HEK293 (cell line): Measurements from ENCODE around the gene MVK.

Experiments
- CTCF ChIA-PET: fragments of 350-600 bp; formaldehyde crosslinking; extraction: SDS; loops from one replicate; lab custom pipeline; 2021; ENCODE audit warnings: antibody characterized with exemption; lab: Yijun Ruan, JAX
- POLR2A ChIA-PET: fragments of 300-600 bp; formaldehyde crosslinking; extraction: SDS; loops from one replicate; lab custom pipeline; 2020; ENCODE audit warnings: antibody characterized with exemption, inconsistent platforms; lab: Yijun Ruan, JAX
- H3K27ac ChIP-seq: fragments of 200-500 bp; sonication (Bioruptor generic); 2 replicates; pipeline ENCODE4 v1.5.1; 2014; ENCODE audit warnings: low read depth, low read length, control low read depth, inconsistent platforms; ENCODE audit errors: extremely low read depth
- H3K36me3 ChIP-seq, 2 experiments: fragments of 200-500 bp in 1 of 2; sonication (Bioruptor generic) in 1 of 2; 1 replicate in 1 of 2; 2 replicates in 1 of 2; pipeline ENCODE4 v1.5.1; 2014 to 2017; ENCODE audit warnings: inconsistent platforms in 2 of 2, low read length in 2 of 2; ENCODE audit not compliant: control insufficient read depth in 2 of 2, insufficient read depth in 1 of 2
- H3K4me1 ChIP-seq: fragments of 200-500 bp; sonication (Bioruptor generic); 2 replicates; pipeline ENCODE4 v1.5.1; 2014; ENCODE audit warnings: mild to moderate bottlenecking, low read length, inconsistent platforms; ENCODE audit not compliant: control insufficient read depth, insufficient read depth
- H3K4me3 ChIP-seq: 2 replicates; pipeline ENCODE4 v1.5.1; 2011; ENCODE audit warnings: low read depth, mild to moderate bottlenecking, control low read depth, low read length, moderate library complexity
- H3K9me3 ChIP-seq: fragments of 200-500 bp; sonication (Bioruptor generic); 2 replicates; pipeline ENCODE4 v1.5.1; 2014; ENCODE audit warnings: low read depth, low read length, inconsistent platforms; ENCODE audit not compliant: control insufficient read depth, insufficient read depth
- GLIS1 ChIP-seq: fragments of 450-650 bp; formaldehyde crosslinking; IDR thresholded peaks from 2 replicates; pipeline ENCODE4 v1.5.1; 2016; ENCODE audit warnings: missing biosample characterization, missing genetic modification characterization
- MYNN ChIP-seq: fragments of 450-650 bp; formaldehyde crosslinking; IDR thresholded peaks from 2 replicates; pipeline ENCODE4 v1.5.1; 2016; ENCODE audit warnings: missing biosample characterization, missing genetic modification characterization, borderline replicate concordance
- REPIN1 ChIP-seq: fragments of 450-650 bp; formaldehyde crosslinking; IDR thresholded peaks from 2 replicates; pipeline ENCODE4 v1.5.1; 2017; ENCODE audit warnings: missing biosample characterization, missing genetic modification characterization, low read depth
- TRIM28 ChIP-seq: IDR thresholded peaks from 2 replicates; pipeline ENCODE4 v1.6.1; 2011; ENCODE audit warnings: low read length, control low read depth, borderline replicate concordance
- YY1 ChIP-seq: fragments of 450-650 bp; formaldehyde crosslinking; IDR thresholded peaks from 2 replicates; pipeline ENCODE4 v1.5.1; 2018; ENCODE audit warnings: missing biosample characterization, missing genetic modification characterization
- ZBTB21 ChIP-seq: fragments of 450-650 bp; formaldehyde crosslinking; IDR thresholded peaks from 2 replicates; pipeline ENCODE4 v1.5.1; 2017; ENCODE audit warnings: missing biosample characterization, missing genetic modification characterization
- ZBTB48 ChIP-seq: fragments of 450-650 bp; formaldehyde crosslinking; IDR thresholded peaks from 2 replicates; pipeline ENCODE4 v1.5.1; 2016; ENCODE audit warnings: missing biosample characterization, missing genetic modification characterization
- ZFP69B ChIP-seq: fragments of 450-650 bp; formaldehyde crosslinking; IDR thresholded peaks from 2 replicates; pipeline ENCODE4 v1.5.1; 2016; ENCODE audit warnings: missing biosample characterization, missing genetic modification characterization
- ZIC2 ChIP-seq: fragments of 450-650 bp; formaldehyde crosslinking; IDR thresholded peaks from 2 replicates; pipeline ENCODE4 v1.5.1; 2016; ENCODE audit warnings: missing biosample characterization, missing genetic modification characterization
- ZNF114 ChIP-seq: fragments of 450-650 bp; formaldehyde crosslinking; IDR thresholded peaks from 2 replicates; pipeline ENCODE4 v1.5.0; 2017; ENCODE audit warnings: missing biosample characterization, missing genetic modification characterization
- ZNF133 ChIP-seq: fragments of 450-650 bp; formaldehyde crosslinking; IDR thresholded peaks from 2 replicates; pipeline ENCODE4 v1.5.1; 2016; ENCODE audit warnings: missing biosample characterization, missing genetic modification characterization
- ZNF174 ChIP-seq: fragments of 450-650 bp; formaldehyde crosslinking; IDR thresholded peaks from 2 replicates; pipeline ENCODE4 v1.5.0; 2017; ENCODE audit warnings: missing biosample characterization, mild to moderate bottlenecking, missing genetic modification characterization
- ZNF280D ChIP-seq: fragments of 450-650 bp; formaldehyde crosslinking; IDR thresholded peaks from 2 replicates; pipeline ENCODE4 v1.5.1; 2016; ENCODE audit warnings: missing biosample characterization, missing genetic modification characterization
- ZNF394 ChIP-seq: fragments of 450-650 bp; formaldehyde crosslinking; IDR thresholded peaks from 2 replicates; pipeline ENCODE4 v1.5.1; 2016; ENCODE audit warnings: missing biosample characterization, missing genetic modification characterization, mild to moderate bottlenecking, moderate library complexity, borderline replicate concordance
- ZNF449 ChIP-seq: fragments of 450-650 bp; formaldehyde crosslinking; IDR thresholded peaks from 2 replicates; pipeline ENCODE4 v1.5.1; 2017; ENCODE audit warnings: missing biosample characterization, mild to moderate bottlenecking, missing genetic modification characterization, moderate library complexity
- ZNF555 ChIP-seq: fragments of 450-650 bp; formaldehyde crosslinking; conservative IDR thresholded peaks from 2 replicates; pipeline ENCODE4 v1.5.1; 2017; ENCODE audit warnings: missing biosample characterization, mild to moderate bottlenecking, missing genetic modification characterization, inconsistent platforms
- ZNF624 ChIP-seq: fragments of 450-650 bp; formaldehyde crosslinking; IDR thresholded peaks from 2 replicates; pipeline ENCODE4 v1.5.1; 2017; ENCODE audit warnings: missing biosample characterization, missing genetic modification characterization
- ZNF626 ChIP-seq: fragments of 450-650 bp; sonication (Bioruptor Pico); formaldehyde crosslinking; IDR thresholded peaks from 2 replicates; pipeline ENCODE4 v1.5.1; 2018; ENCODE audit warnings: missing biosample characterization, missing genetic modification characterization, inconsistent platforms
- ZNF658 ChIP-seq: fragments of 450-650 bp; formaldehyde crosslinking; IDR thresholded peaks from 2 replicates; pipeline ENCODE4; 2016; ENCODE audit warnings: missing biosample characterization, missing genetic modification characterization
- ZNF768 ChIP-seq: fragments of 450-650 bp; formaldehyde crosslinking; IDR thresholded peaks from 2 replicates; pipeline ENCODE4 v1.5.1; 2018; ENCODE audit warnings: missing biosample characterization, mild to moderate bottlenecking, missing genetic modification characterization
- ZNF830 ChIP-seq: fragments of 450-650 bp; IDR thresholded peaks from 2 replicates; pipeline ENCODE4 v1.5.0; 2018; ENCODE audit warnings: missing biosample characterization, missing genetic modification characterization, low read depth, mild to moderate bottlenecking, moderate library complexity
- TF ChIP-seq, protein P1 (sequence below): fragments of 450-650 bp; formaldehyde crosslinking; IDR thresholded peaks from 2 replicates; pipeline ENCODE4 v1.5.1; 2016; ENCODE audit warnings: missing biosample characterization, missing genetic modification characterization, borderline replicate concordance
- TF ChIP-seq, protein P2 (sequence below): fragments of 450-650 bp; formaldehyde crosslinking; IDR thresholded peaks from 2 replicates; pipeline ENCODE4 v1.5.1; 2016; ENCODE audit warnings: missing biosample characterization, missing genetic modification characterization
- TF ChIP-seq, protein P3 (sequence below): sonication (generic); formaldehyde crosslinking; IDR thresholded peaks from 2 replicates; pipeline ENCODE4 v1.8.1; 2022; ENCODE audit warnings: mild to moderate bottlenecking, moderate library complexity, missing genetic modification reagents

The MVK gene

DNA sequence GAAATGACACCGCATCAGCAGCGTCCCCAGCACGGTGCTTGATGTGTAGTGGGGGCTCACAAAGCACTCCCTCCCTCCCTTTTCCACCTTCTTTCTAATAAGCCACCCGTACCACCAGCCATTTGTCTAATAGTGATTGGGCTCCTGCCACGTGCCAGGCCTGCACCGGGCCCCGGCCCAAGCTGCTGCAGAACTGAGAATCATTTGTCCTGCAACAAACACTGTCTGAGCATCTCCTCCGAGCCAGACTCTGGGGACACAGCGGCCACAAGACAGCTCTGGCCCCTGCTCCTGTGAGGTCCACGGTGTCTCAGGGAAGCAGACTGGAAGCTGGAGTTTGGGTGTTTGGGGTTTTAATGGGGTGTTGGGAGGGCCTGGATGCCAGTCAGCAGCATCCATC lies 43.9 kb downstream of the MVK start (continued):
- no peak for TF ChIP-seq ZNF830 (tag by site-specific recombination)

- CTCF ChIA-PET, result no interaction called here
Observed at GRCh38 chr12:109618082-109618481, 44.5 kb downstream of the MVK start.

GRCh38 chr12:109619002-109619604 lies 45.5 kb downstream of the MVK start:
- ChIA-PET POLR2A (no interaction called here), CTCF (interaction anchor here (1.2 kb wide), 1 partner anchor 156 kb away, joined by 4 read pairs; no protein-coding TSS in a partner anchor)
- H3K9me3 ChIP-seq, result no peaks in the 10 kb centered on the region
- H3K36me3 ChIP-seq, result no peaks in the 10 kb centered on the region
- no peak overlapping the region for H3K4me3 ChIP-seq
- H3K4me1 ChIP-seq, result no peaks in the 10 kb centered on the region
- H3K27ac ChIP-seq, result no peak overlapping the region
- no peak for TF ChIP-seq ZNF280D (tag by site-specific recombination)
- peak; percentile 61; the same call in 1 of the 2 replicates for TF ChIP-seq ZNF768 (tag by site-specific recombination)
- no peak for TF ChIP-seq ZNF133 (tag by site-specific recombination)
- no peak for TF ChIP-seq ZNF555 (tag by site-specific recombination)
- TF ChIP-seq ZNF626, result no peak
- TF ChIP-seq ZIC2 (tag by site-specific recombination), result no peak

More at GRCh38 chr12:109618082-109618481, 44.5 kb downstream of the MVK start:
- no peak for TF ChIP-seq ZNF449 (tag by site-specific recombination)
- TF ChIP-seq, protein P1, sequence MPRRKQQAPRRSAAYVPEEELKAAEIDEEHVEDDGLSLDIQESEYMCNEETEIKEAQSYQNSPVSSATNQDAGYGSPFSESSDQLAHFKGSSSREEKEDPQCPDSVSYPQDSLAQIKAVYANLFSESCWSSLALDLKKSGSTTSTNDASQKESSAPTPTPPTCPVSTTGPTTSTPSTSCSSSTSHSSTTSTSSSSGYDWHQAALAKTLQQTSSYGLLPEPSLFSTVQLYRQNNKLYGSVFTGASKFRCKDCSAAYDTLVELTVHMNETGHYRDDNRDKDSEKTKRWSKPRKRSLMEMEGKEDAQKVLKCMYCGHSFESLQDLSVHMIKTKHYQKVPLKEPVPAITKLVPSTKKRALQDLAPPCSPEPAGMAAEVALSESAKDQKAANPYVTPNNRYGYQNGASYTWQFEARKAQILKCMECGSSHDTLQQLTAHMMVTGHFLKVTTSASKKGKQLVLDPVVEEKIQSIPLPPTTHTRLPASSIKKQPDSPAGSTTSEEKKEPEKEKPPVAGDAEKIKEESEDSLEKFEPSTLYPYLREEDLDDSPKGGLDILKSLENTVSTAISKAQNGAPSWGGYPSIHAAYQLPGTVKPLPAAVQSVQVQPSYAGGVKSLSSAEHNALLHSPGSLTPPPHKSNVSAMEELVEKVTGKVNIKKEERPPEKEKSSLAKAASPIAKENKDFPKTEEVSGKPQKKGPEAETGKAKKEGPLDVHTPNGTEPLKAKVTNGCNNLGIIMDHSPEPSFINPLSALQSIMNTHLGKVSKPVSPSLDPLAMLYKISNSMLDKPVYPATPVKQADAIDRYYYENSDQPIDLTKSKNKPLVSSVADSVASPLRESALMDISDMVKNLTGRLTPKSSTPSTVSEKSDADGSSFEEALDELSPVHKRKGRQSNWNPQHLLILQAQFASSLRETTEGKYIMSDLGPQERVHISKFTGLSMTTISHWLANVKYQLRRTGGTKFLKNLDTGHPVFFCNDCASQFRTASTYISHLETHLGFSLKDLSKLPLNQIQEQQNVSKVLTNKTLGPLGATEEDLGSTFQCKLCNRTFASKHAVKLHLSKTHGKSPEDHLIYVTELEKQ (tag by site-specific recombination), result no peak
- no peak for TF ChIP-seq MYNN
- no peak for TF ChIP-seq REPIN1 (tag by site-specific recombination)
- TF ChIP-seq ZNF626, result no peak
- TF ChIP-seq ZNF658 (tag by site-specific recombination), result no peak
- TF ChIP-seq, protein P2, sequence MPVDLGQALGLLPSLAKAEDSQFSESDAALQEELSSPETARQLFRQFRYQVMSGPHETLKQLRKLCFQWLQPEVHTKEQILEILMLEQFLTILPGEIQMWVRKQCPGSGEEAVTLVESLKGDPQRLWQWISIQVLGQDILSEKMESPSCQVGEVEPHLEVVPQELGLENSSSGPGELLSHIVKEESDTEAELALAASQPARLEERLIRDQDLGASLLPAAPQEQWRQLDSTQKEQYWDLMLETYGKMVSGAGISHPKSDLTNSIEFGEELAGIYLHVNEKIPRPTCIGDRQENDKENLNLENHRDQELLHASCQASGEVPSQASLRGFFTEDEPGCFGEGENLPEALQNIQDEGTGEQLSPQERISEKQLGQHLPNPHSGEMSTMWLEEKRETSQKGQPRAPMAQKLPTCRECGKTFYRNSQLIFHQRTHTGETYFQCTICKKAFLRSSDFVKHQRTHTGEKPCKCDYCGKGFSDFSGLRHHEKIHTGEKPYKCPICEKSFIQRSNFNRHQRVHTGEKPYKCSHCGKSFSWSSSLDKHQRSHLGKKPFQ (tag by site-specific recombination), result no peak
- TF ChIP-seq YY1 (tag by site-specific recombination), result no peak
- TF ChIP-seq, protein P3, sequence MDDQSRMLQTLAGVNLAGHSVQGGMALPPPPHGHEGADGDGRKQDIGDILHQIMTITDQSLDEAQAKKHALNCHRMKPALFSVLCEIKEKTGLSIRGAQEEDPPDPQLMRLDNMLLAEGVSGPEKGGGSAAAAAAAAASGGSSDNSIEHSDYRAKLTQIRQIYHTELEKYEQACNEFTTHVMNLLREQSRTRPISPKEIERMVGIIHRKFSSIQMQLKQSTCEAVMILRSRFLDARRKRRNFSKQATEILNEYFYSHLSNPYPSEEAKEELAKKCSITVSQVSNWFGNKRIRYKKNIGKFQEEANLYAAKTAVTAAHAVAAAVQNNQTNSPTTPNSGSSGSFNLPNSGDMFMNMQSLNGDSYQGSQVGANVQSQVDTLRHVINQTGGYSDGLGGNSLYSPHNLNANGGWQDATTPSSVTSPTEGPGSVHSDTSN (CRISPR knock-in tag), result no peak
- no peak for TF ChIP-seq GLIS1 (tag by site-specific recombination)
- TF ChIP-seq ZNF624 (tag by site-specific recombination), result no peak
- TF ChIP-seq TRIM28, result no peak
- TF ChIP-seq ZBTB21, result no peak
- TF ChIP-seq ZBTB48 (tag by site-specific recombination), result no peak
- TF ChIP-seq ZNF394 (tag by site-specific recombination), result no peak
- TF ChIP-seq ZNF114 (tag by site-specific recombination), result no peak
- no peak for TF ChIP-seq ZNF555 (tag by site-specific recombination)
- TF ChIP-seq ZNF174 (tag by site-specific recombination), result no peak
- no peak for TF ChIP-seq ZFP69B
- TF ChIP-seq, all 188 proteins: peak for 0
- H3K4me1 ChIP-seq, result no peaks in the 10 kb centered on the region
- H3K9me3 ChIP-seq, result no peaks in the 10 kb centered on the region
- H3K36me3 ChIP-seq, result no peaks in the 10 kb centered on the region
- H3K4me3 ChIP-seq, result no peak overlapping the region
- POLR2A ChIA-PET, result no interaction called here
- no peak overlapping the region for H3K27ac ChIP-seq
